ENCODE measurements around the gene BABAM2.

The BABAM2 gene

GRCh38 chr2:28193630-28194403, 303.3 kb downstream of the BABAM2 start:
- DNase-seq, result peak in 12 of 42 donors; percentile 5 to 73 (median 18)
- intact Hi-C loops (cut with DNase I), result no loop called here

- intact Hi-C loops (cut with DNase I), result no loop called here
- DNase-seq, result no peak
Observed at GRCh38 chr2:28199995-28200679, 309.6 kb downstream of the BABAM2 start.

GRCh38 chr2:28201671-28202180, 311.2 kb downstream of the BABAM2 start:
- no peak for DNase-seq
- intact Hi-C loops (cut with DNase I), result no loop called here

GRCh38 chr2:28202719-28203118, 312.2 kb downstream of the BABAM2 start:
- intact Hi-C loops (cut with DNase I), result no loop called here

GRCh38 chr2:28206762-28207161, 316.2 kb downstream of the BABAM2 start:
- intact Hi-C loops (cut with DNase I), result no loop called here
- no peak for DNase-seq

More at GRCh38 chr2:28202719-28203118, 312.2 kb downstream of the BABAM2 start:
- no peak for DNase-seq

- no peak for DNase-seq
- intact Hi-C loops (cut with DNase I), result no loop called here
Observed at GRCh38 chr2:28209261-28209691, 318.7 kb downstream of the BABAM2 start.

GRCh38 chr2:28209864-28210263, 319.3 kb downstream of the BABAM2 start:
- intact Hi-C loops (cut with DNase I), result no loop called here
- no peak for DNase-seq

GRCh38 chr2:28210535-28210934, 320.0 kb downstream of the BABAM2 start:
- DNase-seq, result no peak
- intact Hi-C loops (cut with DNase I), result no loop called here

- intact Hi-C loops (cut with DNase I), result no loop called here
Observed at GRCh38 chr2:28216331-28216730, 325.8 kb downstream of the BABAM2 start.

GRCh38 chr2:28217042-28217740, 326.7 kb downstream of the BABAM2 start:
- intact Hi-C loops (cut with DNase I), result no loop called here
- no peak for DNase-seq

More at GRCh38 chr2:28216331-28216730, 325.8 kb downstream of the BABAM2 start:
- no peak for DNase-seq

- DNase-seq, result no peak
- intact Hi-C loops (cut with DNase I), result no loop called here
Observed at GRCh38 chr2:28219138-28219537, 328.6 kb downstream of the BABAM2 start.

GRCh38 chr2:28219758-28220368, 329.3 kb downstream of the BABAM2 start:
- DNase-seq, result no peak
- intact Hi-C loops (cut with DNase I), result no loop called here

GRCh38 chr2:28224648-28225472, 334.3 kb downstream of the BABAM2 start:
- DNase-seq, result peak in 26 of 42 donors; percentile 3 to 47 (median 20)
- intact Hi-C loops (cut with DNase I), result no loop called here

GRCh38 chr2:28225473-28226080, 335.0 kb downstream of the BABAM2 start:
- DNase-seq, result peak in 16 of 42 donors; percentile 12 to 71 (median 26)
- intact Hi-C loops (cut with DNase I), result no loop called here

- intact Hi-C loops (cut with DNase I), result no loop called here
Observed at GRCh38 chr2:28226558-28226957, 336.0 kb downstream of the BABAM2 start.

GRCh38 chr2:28227498-28227897, 337.0 kb downstream of the BABAM2 start:
- DNase-seq, result no peak
- intact Hi-C loops (cut with DNase I), result no loop called here

More at GRCh38 chr2:28226558-28226957, 336.0 kb downstream of the BABAM2 start:
- DNase-seq, result no peak

- intact Hi-C loops (cut with DNase I), result no loop called here
- no peak for DNase-seq
Observed at GRCh38 chr2:28228434-28228995, 338.0 kb downstream of the BABAM2 start.

Data from head of caudate nucleus (tissue), 42 donors.